Kidney (tissue), 14 donors: ENCODE data around the gene KDELR3. TPM values are rescaled to one million over a fixed set of nuclear protein-coding genes. Genes with fewer than 3 reads are reported as not detected.
A peak's percentile ranks its signal among the peaks of the same experiment; 100 is the strongest.

ENCODE experiments used
- DNase-seq, 5 donors: peaks; one replicate each; pipeline ENCODE4 v3.0.0-alpha.2; 2013 to 2020
- FAIRE-seq: peaks from 2 replicates; lab custom pipeline; 2012; peaks lifted over from hg19 to GRCh38; lab: Jason Lieb, UNC
- H3K27ac ChIP-seq, 2 donors: one replicate each; pipeline ENCODE4 v1.7.0; 2013; ENCODE audit warnings: low read depth in 2 of 2, low read length in 2 of 2, inconsistent platforms in 1 of 2
- H3K27me3 ChIP-seq: one replicate; pipeline ENCODE4 v1.7.1; 2013; ENCODE audit warnings: low read length, inconsistent platforms; ENCODE audit not compliant: control insufficient read depth, insufficient read depth
- H3K36me3 ChIP-seq, 3 donors: one replicate each; pipeline versions ENCODE4 v1.7.0 to v1.7.1; 2013; ENCODE audit warnings: low read length in 3 of 3, control low read depth in 1 of 3, inconsistent platforms in 1 of 3; ENCODE audit not compliant: insufficient read depth in 3 of 3, control insufficient read depth in 2 of 3
- H3K4me1 ChIP-seq, 3 donors: one replicate each; pipeline versions ENCODE4 v1.7.0 to v1.7.1; 2013; ENCODE audit warnings: low read length in 3 of 3, inconsistent platforms in 1 of 3, low read depth in 1 of 3; ENCODE audit not compliant: control insufficient read depth in 2 of 3, insufficient read depth in 2 of 3
- H3K4me3 ChIP-seq, 3 donors: one replicate each; pipeline versions ENCODE4 v1.7.0 to v1.8.1; 2013; ENCODE audit warnings: low read length in 3 of 3, control low read depth in 1 of 3, inconsistent platforms in 1 of 3
- H3K9ac ChIP-seq, 3 donors: one replicate each; pipeline versions ENCODE4 v1.7.0 to v1.7.1; 2013; ENCODE audit warnings: low read length in 3 of 3, control low read depth in 1 of 3, inconsistent platforms in 1 of 3
- H3K9me3 ChIP-seq, 3 donors: one replicate each; pipeline versions ENCODE4 v1.7.0 to v1.7.1; 2013; ENCODE audit warnings: low read length in 3 of 3, control low read depth in 1 of 3, inconsistent platforms in 1 of 3; ENCODE audit not compliant: control insufficient read depth in 2 of 3, insufficient read depth in 1 of 3
- CTCF ChIP-seq: IDR thresholded peaks from 3 replicates; pipeline ENCODE4 v1.5.1; 2012; ENCODE audit warnings: mild to moderate bottlenecking, moderate library complexity, borderline replicate concordance; ENCODE audit not compliant: insufficient read depth; ENCODE audit errors: extremely low read depth
- intact Hi-C: fragments of 100-400 bp; cut with DNase I; formaldehyde crosslinking; loops from one replicate; pipeline ENCODE4 v1.11.1; 2022
- polyA plus RNA-seq: library from polyadenylated mRNA; stranded (reverse); fragments of 350-450 nt; fragmentation: Illumina TruSeq; extraction: RNeasy Lipid Tissue Mini Kit (QIAGEN cat#74804); gene quantifications from one replicate; pipeline ENCODE4 v1.2.3, GENCODE V29; 2014; ENCODE audit warnings: low read depth, low replicate concordance; ENCODE audit not compliant: insufficient read depth
- total RNA-seq: library from RNA; stranded (reverse); fragmentation: NEBNext Ultra II Directional; extraction: Animal tissue kit (Norgen Biotek cat#: 25700); gene quantifications from one replicate; pipeline ENCODE4 v1.2.1, GENCODE V29; 2021
- donor health status: control.
- donor health status: control.
- donor health status: control.
- donor health status: control.
- donor health status: control.
- donor health status: DM: yes; HTN: yes; CAD: no.
- donor health status: Normal renal cell carcinoma (clear cell type).

KDELR3 gene
- total and polyA plus RNA-seq, 2 donors from 2014 or later: 11.4 to 16.7 TPM

- H3K4me1 ChIP-seq: no peaks in the 10 kb centered on the region
- no peaks in the 10 kb centered on the region for H3K36me3 ChIP-seq
- H3K9me3 ChIP-seq: no peaks in the 10 kb centered on the region
- DNase-seq: peak in 1 of 5 donors; percentile 66
- FAIRE-seq: no peak
- H3K27ac ChIP-seq: no peak overlapping the region
- no peak overlapping the region for H3K4me3 ChIP-seq
- intact Hi-C loops: no loop called here
- no peak for TF ChIP-seq CTCF
- H3K27me3 ChIP-seq: no peaks in the 10 kb centered on the region
- no peak overlapping the region for H3K9ac ChIP-seq
These were observed 27.0 kb upstream of the KDELR3 start for GRCh38 chr22:38440747-38441350.

GRCh38 chr22:38441620-38442287 lies 26.1 kb upstream of the KDELR3 start:
- no peaks in the 10 kb centered on the region for H3K4me1 ChIP-seq
- no peak overlapping the region for H3K4me3 ChIP-seq
- DNase-seq (no peak), FAIRE-seq (no peak)
- H3K27me3 ChIP-seq: no peaks in the 10 kb centered on the region
- H3K36me3 ChIP-seq: no peaks in the 10 kb centered on the region
- no peak for TF ChIP-seq CTCF
- intact Hi-C loops: no loop called here
- no peak overlapping the region for H3K27ac ChIP-seq
- H3K9me3 ChIP-seq: no peaks in the 10 kb centered on the region
- no peak overlapping the region for H3K9ac ChIP-seq

- Histone ChIP-seq H3K4me1 (no peaks in the 10 kb centered on the region), H3K27ac (no peak overlapping the region), H3K27me3 (no peaks in the 10 kb centered on the region), H3K9me3 (no peaks in the 10 kb centered on the region), H3K36me3 (no peaks in the 10 kb centered on the region), H3K9ac (no peak overlapping the region), H3K4me3 (no peak overlapping the region)
- DNase-seq (peak in 4 of 5 donors; percentile 54 to 75 (median 61)), FAIRE-seq (no peak)
- no peak for TF ChIP-seq CTCF
- intact Hi-C loops: no loop called here
These were observed 24.8 kb upstream of the KDELR3 start for GRCh38 chr22:38442967-38443627.
